GM18951 (cell line): Measurements from ENCODE around the gene DNAJB8.

ENCODE experiments used
- POLR2A ChIP-seq: IDR thresholded peaks from 4 replicates; pipeline ENCODE4 v1.6.1; 2011; ENCODE audit warnings: mild to moderate bottlenecking; ENCODE audit not compliant: insufficient read length, insufficient read depth; ENCODE audit errors: extremely low read depth
- in situ Hi-C: fragments of 300-500 bp; cut with MboI; formaldehyde crosslinking; loops from one replicate; pipeline ENCODE4 v1.12.0; 2022; ENCODE audit warnings: low sequenced_read_pairs, mixed read lengths, inconsistent platforms; ENCODE audit not compliant: unreplicated experiment

Gene DNAJB8

GRCh38 chr3:128425846-128426127 is 40.9 kb downstream of the DNAJB8 start:
- in situ Hi-C loops = no loop called here
- TF ChIP-seq POLR2A = no peak

GRCh38 chr3:128425142-128425845 is 41.4 kb downstream of the DNAJB8 start:
- no peak for TF ChIP-seq POLR2A
- in situ Hi-C loops = no loop called here

GRCh38 chr3:128424508-128425069 is 42.1 kb downstream of the DNAJB8 start:
- no peak for TF ChIP-seq POLR2A
- in situ Hi-C loops = no loop called here

GRCh38 chr3:128423525-128424147 is 43.1 kb downstream of the DNAJB8 start:
- TF ChIP-seq POLR2A = no peak
- in situ Hi-C loops = no loop called here

GRCh38 chr3:128422762-128423524 is 43.7 kb downstream of the DNAJB8 start:
- in situ Hi-C loops = no loop called here
- no peak for TF ChIP-seq POLR2A

- TF ChIP-seq POLR2A = no peak
- in situ Hi-C loops = no loop called here
Measured at GRCh38 chr3:128421966-128422365, 44.7 kb downstream of the DNAJB8 start.

GRCh38 chr3:128421439-128421836 is 45.3 kb downstream of the DNAJB8 start:
- in situ Hi-C loops = no loop called here
- no peak for TF ChIP-seq POLR2A

- in situ Hi-C loops = no loop called here
- no peak for TF ChIP-seq POLR2A
Measured at GRCh38 chr3:128420720-128421438, 45.8 kb downstream of the DNAJB8 start.

GRCh38 chr3:128420289-128420688 is 46.4 kb downstream of the DNAJB8 start:
- no peak for TF ChIP-seq POLR2A
- in situ Hi-C loops = no loop called here

GRCh38 chr3:128419311-128419710 is 47.4 kb downstream of the DNAJB8 start:
- in situ Hi-C loops = no loop called here
- TF ChIP-seq POLR2A = no peak

GRCh38 chr3:128418900-128419299 is 47.8 kb downstream of the DNAJB8 start:
- in situ Hi-C loops = no loop called here

GRCh38 chr3:128416578-128417211 is 50.0 kb downstream of the DNAJB8 start:
- in situ Hi-C loops = no loop called here
- no peak for TF ChIP-seq POLR2A

More at GRCh38 chr3:128418900-128419299, 47.8 kb downstream of the DNAJB8 start:
- no peak for TF ChIP-seq POLR2A
